ENCODE data around the gene CDKAL1.
"Not testable (repeated sequence)": the region's sequence is repeated elsewhere in the genome, so short reads cannot be mapped to it uniquely, and the experiment has no call there.

CDKAL1 gene

DNA sequence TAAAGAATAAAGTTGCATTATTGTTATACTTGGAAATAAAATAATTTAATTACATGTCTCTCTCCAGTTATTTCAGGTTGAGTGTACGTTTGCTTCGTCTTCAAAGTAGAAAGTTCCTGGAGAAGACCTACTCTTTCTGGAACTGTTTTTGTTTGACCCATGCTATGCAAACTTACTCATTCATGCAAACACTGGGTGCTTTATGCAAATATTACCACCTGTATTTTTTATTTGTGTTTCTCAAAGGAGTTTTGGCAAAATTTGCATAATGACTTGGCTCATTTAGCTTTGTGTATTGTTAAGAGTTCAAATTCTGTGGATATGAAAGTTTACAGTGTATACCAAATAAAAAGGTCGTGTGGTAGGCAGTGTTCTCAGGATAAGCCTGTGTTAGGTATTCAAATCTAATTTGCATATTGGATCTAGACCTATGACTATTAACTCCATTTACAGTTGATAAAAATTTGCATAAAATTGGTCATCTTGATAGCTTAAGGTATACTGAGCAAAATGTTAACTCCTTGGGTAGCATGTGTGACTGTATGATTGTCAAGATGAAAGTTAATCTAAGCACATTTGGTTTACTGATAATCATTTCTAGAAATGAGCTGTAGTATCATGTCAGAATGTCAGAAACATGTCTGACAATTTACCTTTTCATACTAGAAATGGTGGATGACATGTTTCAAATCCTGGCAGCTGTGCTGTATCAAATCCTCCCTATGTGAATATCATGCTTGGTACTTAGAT, 65.2 kb downstream of the CDKAL1 start:
- peak in 1 of 5 experiments; percentile 65 for DNase-seq

DNA sequence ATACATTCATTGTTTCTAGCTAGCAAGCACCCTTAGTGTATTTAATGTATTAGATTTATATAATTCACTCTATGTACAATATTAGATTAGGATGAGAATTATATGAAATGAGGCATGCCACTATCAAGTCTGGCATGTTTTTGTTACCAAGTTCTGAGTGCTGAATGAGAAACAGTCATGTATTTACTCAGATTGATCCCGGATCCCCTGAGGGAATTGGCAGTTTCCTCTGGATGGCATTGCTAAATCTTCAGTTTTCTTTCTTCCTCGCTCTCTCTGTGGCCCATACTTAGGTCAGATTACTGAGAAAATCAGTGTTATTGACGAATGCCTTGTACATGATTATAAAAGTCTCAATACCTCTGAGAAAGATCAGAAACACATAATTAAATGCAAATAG, 66.6 kb downstream of the CDKAL1 start:
- DNase-seq = no peak

DNA sequence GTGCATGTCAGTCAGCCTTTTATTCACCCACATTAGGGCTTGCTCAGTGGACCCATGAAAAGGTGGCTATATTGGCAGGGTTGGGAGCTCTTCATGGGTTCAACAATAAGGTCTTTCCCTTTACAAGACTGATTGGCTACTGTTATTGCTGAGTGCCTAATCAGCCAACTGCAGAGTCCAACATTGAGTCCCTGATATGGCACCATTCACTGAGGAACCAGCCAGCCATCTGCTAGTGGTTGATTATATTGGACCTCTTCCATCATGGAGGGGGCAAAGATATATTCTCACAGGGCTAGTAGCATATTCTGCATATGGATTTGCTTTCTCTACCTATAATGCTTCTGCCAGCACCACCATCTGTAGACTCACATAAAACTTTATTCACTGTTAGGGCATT, 69.9 kb downstream of the CDKAL1 start:
- DNase-seq = no peak

DNA sequence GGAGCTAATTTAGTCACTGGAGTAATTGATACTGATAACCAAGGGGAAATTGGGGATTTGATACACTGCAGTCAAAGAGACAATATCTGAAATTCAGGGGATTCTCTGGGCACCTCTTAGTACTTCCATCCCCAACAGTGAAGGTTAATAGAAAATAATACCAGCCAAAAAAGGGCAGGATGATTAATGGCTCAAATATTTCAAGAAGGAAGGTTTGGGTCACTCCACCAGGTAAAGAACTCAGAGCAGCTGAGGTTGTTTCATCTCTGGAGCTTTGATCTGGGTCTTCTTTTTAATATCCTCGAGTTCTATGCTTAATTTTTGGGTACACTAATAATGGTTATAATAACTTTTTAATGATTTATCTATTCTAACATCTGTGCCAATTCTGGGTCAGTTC, 70.8 kb downstream of the CDKAL1 start:
- no peak for DNase-seq

DNA sequence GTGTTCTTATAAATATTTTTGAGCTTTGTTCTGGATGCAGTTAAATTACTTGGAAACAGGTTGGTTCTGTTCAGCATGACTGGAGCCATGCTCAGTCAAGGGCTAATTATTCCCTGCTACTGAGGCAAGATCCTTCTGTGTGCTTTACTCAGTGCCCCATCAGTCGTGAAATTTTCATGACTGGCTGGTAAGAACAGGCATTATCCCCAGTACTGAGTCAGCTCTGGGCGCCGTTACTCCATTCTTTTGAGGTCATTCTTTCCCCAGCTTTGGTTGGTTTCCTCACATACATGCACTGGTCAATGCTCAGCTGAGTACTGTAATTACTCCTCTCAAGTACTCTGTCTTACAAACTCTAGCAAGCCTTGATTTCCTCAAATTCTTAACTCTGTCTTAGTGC, 71.3 kb downstream of the CDKAL1 start:
- DNase-seq = no peak

DNA sequence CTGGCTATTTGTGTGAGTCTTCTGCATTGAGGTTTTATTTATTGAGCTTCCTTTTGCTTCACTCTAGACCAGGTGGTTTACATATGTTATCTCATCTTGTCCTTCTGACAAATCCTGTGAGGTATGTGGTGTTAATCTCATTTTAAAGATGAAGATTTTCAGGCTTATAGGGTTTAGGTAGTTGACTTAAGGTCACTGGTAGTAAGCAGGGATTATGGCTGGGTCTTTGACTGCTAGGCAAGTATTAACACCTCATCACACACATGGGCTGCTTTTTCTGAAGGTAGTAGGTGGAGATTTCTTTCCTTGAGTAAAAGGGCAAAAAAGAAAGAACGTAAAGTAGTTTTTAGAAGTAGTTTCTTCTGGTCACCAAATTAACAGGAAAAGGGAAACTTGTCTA, 72.6 kb downstream of the CDKAL1 start:
- no peak for DNase-seq

DNA sequence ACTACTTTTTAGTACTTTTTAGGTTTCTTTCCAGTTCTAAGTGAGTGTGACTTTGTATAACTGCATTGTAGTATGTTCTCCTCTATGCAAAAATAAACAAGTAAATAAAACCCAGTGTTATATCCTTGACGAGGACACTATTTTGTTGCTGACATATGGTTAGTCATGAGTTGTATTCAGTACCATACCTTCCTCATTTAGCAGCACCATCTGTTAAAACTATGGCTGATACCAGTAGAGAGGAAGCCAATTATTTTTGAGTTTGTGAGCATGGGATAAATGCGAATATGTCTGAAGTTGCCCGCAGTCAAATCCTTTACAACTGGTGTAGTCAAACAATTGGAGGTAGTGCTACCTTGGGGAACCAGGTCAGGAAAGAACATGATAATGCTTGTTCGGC, 74.1 kb downstream of the CDKAL1 start:
- no peak for DNase-seq

DNA sequence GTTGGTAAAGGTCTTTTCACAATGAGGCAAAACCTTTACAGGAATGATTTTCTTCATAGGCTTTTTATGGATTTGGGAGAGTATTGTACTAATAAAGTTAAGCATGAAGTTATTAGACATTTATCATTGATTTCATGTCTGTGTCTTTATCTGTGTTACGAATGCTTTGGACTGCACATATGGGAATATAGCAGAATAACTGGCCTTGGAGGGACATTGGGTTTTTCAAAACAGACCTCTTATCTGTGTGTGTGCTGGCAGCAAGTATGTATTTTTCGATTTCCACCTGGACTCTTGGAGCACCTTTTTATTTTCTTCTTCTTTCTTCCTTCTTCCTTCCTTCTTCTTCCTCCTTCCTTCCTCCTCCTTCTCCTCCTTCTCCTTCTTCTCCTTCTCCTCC, 74.6 kb downstream of the CDKAL1 start:
- DNase-seq = no peak

DNA sequence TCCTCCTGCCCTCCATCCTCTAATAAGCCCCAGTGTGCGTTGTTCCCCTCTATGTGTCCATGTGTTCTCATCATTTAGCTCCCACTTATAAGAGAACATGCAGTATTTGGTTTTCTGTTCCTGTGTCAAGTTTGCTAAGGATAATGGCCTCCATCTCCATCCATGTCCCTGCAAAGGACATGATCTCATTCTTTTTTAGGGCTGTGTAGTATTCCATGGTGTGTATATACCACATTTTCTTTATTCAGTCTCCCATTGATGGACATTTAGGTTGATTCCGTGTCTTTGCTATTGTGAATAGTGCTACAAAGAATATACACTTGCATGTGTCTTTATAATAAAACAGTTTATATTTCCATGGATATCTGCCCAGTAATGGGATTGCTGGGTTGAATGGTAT, 75.7 kb downstream of the CDKAL1 start:
- not testable (repeated sequence) for DNase-seq

DNA sequence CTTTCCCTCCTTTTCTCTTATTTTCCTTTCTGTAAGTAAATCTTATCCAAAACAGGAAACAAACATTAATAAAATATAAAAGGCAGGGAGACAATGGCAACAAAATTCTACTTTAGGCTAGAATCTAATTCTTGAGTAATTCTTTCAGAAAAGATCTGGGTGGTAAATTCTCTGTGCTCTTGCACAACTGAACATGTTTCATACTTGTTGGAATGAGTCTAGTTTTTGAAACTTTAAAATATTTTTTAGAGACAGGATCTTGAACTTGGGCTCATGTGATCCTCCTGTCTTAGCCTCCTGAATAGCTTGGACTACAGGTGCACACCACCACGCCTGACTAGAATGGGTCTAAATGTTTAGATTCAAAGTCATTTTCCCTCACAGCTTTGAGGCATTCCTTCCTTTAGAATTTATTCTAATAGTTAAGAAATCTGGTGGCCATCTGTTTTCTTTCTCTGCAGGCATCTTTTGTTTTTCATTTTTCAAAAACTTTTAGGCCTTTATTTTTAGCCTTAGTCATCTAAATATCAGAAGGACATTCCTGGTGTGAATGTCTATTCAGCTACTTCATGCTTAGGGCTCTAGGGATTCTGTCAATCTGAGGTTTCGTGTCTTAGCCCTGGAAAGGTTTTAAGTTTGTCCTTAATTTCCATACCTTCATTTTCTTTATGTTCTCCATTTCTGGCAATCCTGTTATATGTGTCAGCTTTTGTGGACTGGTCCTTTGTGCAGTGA, 76.5 kb downstream of the CDKAL1 start:
- DNase-seq = no peak

DNA sequence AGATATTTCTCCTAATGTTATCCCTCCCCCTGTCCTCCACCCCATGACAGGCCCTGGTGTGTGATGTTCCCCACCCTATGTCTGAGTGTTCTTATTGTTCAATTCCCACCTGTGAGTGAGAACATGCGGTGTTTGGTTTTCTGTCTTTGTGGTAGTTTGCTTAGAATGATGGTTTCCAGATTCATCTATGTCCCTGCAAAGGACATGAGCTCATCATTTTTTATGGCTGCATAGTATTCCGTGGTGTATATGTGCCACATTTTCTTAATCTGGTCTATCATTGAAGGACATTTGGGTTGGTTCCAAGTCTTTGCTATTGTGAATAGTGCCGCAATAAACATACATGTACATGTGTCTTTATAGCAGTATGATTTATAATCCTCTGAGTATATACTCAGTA, 83.3 kb downstream of the CDKAL1 start:
- not testable (repeated sequence) for DNase-seq

DNA sequence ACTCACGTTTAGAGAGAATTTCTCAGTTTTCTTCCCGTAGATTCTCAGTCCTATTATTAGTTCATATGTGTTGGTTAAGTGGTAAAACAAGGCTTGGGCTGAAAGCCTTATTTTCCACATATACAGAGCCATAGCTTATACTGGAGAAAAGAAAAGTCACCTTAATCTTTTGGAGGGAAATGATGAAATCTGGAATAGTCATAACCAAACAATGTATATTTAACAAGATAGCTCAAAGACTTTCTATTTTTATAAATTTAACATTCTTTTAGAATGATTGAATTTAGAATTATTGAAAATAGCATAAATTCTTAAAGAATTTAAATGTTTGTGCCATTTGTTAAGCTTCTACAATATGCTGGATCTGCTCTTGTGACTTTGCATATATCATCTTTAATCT, 85.8 kb downstream of the CDKAL1 start:
- no peak for DNase-seq

DNA sequence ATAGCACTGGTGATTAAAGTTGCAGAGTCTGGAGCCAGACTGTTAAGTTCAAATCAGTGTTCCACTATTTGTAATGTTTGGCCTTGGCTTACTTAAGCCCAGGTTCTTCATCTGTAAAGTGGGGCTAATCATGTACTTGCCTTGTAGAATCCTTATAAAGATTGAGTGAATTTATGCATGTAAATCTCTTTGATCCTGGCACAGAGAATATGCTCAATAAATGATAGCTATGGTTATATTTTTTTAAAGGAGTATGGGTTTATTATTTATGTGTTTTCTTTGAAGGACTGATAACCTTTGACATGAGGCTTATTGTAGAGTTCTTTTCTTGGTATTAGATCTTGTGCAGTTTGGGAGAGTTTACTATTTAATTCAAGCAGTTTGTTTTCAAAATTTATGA, 89.5 kb downstream of the CDKAL1 start:
- DNase-seq = no peak

DNA sequence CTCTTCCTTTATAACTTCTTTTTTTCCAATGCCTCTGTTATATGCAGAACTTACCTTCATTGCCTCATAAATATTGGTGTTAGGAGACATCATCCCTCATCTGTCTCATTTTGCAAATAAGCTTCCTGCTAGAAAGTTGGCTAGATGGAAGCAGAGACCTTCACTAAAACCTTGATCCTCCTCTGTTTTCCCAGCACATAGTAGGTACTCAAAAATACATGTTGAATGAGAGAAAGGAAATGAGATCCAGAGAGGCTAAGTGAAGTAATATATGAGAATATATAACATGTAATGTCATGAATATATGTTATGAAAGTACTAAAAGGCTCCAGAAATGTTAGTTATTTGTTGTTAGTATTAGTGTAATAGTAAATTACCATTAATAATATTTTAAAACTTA, 91.9 kb downstream of the CDKAL1 start:
- DNase-seq = no peak

DNA sequence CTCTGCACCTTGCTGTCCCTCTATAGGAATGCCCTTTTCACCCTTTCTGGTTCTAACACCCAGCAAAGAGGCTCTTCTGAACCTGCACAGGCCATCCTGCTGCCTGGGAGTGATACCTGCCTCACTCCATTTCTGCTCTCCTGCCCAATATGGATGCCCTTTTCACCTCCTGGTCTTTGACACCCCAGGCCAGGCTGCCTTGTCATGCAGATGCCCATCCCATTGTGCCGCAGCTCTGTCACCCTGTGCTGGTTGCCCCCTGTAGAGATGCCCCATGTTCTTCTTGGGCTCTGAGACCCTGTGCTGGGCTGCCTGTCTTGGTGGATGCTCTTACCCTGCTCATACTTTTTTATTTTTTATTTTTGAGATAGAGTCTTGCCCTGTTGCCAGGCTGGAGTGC, 95.3 kb downstream of the CDKAL1 start:
- no peak for DNase-seq

DNA sequence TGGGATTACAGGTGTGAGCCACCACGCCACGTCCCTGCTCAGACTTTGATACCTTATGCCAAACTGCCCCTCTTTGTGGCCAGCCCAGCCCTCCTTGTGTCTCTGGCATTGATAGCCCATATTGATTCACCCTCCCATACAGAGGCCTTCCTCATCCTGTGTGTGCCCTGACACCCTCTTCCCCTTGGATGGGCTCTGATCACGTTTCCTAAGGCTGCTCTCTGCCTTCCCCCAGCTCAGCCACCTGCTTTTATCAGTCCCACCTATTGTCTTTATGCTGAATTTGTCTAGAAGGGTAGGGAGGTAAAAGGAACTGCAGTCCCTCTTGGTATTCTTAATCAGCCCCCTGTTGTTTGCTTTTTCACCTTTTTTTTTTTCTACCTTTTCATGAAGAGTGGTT, 95.9 kb downstream of the CDKAL1 start:
- no peak for DNase-seq

DNA sequence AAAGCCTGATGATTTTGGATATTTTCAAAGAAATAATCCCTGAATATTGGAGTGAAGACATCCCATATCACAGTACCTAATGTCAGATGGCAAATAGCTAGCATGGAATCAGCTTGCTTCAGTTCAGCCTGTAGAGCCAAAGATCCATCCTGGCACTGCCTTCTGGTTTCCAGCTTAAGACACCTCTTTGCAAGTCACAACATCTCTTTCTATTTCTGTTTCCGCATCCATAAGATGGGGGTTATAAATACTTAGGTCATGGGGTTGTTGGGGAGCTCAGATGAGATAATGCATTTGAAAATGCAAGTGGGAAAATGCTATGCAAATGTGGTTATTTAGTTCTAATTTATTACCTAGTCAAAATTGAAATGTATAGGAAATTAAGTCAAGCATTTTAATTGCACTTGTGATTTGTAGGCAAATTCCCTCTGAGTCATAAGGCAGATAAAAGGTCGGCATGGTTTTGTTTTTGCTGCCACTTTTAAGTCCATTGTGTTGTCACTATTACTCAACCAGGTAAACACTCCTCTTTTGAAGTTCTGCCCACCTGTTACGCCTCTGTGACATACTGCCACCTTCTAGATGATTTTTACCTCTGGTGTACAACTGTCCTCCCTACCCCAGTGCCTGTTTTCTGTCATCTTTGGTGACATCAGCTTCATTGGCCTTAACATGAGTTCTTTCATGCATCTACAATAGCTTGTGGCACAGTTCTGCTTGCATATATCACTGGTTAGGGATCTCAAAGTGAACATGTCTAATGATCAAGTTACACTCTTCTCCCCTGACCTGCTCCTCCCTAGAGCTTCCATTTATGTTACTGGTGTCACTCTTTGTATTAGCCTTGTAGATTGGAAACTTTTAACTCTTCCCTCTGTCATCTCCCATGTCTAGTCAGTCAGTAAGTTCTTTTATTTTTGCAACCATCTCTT, 96.6 kb downstream of the CDKAL1 start:
- DNase-seq = peak in 1 of 5 experiments; percentile 27

DNA sequence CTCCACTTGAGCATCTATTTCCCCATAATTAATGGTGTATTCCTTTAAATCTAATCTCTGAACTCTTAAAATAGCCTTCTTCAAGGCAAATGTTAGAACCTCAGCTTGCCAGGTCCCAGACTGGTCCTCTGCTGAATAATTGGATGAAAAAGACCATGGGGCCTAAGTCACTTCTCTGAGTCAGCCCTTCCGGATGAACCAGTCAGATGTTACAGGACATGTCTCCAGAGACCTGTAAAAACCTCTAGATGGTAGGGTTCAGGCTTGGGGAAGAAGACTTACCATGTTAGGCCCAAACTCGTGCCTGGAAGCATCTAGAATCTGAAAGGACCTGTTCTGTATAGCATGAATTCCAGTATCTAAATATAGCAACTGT, 97.3 kb downstream of the CDKAL1 start:
- DNase-seq = no peak

DNA sequence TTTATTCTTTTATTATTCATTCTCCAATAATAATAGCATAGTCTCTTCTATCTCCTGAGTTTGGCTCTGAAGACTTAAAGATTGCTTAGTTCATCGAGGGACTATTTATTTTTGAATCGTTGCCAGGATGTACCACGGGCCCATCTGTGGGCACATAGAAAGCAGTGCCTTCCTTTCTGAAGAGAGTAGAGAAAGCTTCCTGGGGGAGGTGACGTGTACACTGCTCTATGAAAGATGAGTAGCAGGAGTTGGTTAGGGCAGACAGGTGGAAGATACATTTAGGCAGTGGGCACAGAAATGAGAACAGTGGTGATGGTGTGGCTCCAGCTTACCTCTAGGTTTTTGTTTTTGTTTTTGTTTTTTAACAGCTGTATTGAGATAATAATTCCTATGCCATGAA, 98.4 kb downstream of the CDKAL1 start:
- DNase-seq = peak in 1 of 5 experiments; percentile 61

DNA sequence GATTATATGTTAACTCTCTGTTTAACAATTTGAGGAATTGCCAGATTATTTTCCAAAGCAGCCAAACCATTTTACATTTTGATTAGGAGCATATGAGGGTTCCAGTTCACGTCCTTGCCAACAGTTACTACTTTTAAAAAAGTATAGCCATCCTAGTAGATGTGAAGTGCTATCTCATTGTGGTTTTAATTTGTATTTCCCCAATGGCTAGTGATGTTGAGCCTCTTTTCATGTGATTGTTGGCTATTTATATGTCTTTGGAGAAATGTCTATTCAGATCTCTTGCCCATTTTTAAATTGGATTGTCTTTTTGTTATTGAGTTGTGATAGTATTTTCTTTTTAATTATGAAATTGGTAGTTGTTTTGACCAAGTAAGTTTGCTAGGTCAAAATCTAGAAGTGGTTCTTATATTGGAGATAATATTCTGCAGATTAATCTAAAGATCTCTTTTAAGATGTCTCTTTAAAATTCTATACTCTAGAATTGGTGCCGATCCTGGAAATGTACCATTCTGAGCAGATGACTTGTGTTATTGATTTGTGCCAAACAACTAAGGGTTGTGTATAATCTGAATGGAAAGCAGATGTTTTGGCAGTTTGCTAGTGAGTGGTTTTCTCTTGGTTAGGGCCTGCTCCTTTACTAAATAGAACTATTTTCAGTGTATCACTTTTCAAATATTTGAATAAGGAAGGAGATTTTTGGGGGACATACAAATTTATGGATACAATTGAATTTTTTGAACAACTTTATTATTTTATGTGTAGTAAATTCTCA, 99.5 kb downstream of the CDKAL1 start:
- no peak for DNase-seq

DNA sequence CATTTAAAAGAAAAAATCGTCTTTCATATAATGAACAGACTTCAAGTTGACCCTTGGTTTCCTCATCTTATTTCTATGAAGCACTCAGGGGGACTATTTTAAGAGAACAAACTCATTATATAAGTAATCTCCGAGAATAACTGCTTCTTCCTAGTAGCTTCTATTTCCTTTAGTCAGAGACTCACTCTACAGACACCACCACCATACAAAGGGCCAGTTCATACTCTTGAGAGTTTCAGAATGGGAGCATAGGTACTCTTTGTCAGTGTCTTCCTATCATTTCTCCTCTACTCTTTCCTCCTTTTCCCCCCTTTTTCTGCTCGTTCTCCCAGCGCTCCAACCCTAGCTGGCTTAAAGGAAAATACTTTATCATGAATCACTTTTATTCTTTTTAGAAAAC, 104.9 kb downstream of the CDKAL1 start:
- DNase-seq = no peak

DNA sequence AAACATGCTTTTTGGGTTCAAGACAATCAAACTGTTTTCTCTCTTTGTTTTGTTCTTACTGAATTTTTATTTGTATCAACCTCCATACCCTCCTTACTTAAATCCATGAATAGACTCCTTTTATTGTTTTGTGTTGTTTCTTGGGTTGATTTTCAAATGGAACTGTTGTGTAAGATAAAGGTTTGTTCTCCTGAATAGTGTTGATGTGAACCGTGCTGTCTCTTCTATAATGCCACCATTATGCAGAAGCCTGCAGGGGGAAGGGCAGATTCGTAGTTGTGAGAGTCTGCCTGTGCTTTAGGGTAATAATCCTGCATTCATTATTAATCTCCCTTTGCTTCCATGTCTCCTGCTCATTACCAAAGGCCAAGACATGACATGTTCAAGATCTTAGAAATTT, 105.9 kb downstream of the CDKAL1 start:
- DNase-seq = no peak

DNA sequence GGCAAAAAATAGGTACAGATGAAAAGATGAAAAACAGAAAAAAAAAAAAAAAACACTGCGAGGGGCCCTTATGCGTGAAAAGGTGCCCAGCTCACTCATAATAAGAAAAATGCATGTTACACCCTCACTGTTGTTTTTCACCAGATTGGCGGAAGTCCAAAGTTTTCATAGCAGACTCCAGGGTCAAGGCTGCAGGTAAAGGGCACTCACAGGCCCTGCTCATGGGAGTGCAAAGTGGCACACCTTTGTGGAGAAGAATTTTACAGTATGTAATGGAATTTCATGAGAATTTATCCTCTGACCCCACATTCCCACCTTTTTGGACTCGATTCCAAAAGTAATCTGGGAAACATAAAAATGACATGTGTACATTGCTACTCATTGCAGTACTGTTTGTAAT, 108.2 kb downstream of the CDKAL1 start:
- no peak for DNase-seq
